GM10847 (cell line): Measurements from ENCODE around the gene COLEC11.
A peak's percentile ranks its signal among the peaks of the same experiment; 100 is the strongest.

ENCODE experiments used
- POLR2A ChIP-seq: IDR thresholded peaks from 2 replicates; pipeline ENCODE4 v1.6.1; 2011; ENCODE audit not compliant: insufficient read length; ENCODE audit errors: extremely low read depth

Gene COLEC11

GRCh38 chr2:3650140-3650920, 55.4 kb downstream of the COLEC11 start:
- TF ChIP-seq POLR2A, result no peak

DNA sequence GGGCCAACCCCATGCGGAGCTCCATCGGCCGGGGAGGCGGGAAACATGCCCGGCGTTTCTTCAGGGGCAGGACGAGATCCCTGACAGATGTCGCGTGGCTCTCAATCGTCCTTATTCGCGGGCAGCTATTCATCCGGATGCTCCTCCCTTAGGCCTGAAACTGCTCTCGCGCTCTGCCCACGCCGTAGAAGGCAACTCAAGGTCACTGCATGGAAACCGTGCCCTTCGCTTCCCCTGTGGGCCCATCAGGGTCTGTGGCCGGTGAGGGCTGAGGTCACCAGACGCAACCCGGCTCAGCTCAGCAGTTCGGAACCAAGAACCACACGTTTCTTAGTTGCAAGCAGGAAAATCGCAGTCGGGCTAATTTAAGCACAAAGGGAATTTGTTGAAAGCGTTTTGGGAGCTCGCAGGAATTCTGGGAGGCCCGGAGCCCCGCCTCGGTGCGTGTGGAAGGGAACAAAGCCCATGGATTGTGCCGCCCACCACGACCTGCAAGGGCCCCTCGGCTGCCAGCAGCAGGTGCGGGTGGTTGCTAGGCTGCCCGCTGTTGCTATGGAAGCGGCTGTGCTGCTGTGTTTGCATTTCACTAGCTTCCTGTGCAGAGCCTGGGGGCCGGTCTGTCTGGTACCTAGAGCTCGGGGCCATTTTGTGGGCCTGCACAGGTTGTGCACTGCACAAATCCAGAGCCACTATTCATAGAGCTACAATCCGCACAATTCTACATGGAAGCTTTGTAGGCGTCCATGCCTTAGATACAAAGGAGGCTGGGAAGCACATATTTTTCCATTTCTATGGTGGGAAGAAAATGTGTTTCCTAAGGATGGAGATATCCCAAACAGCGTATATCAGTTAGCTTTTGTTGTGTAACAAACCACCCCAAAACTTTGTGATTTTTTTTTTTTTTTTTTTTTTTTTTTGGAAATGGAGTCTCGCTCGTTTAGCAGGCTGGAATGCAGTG, 57.1 kb downstream of the COLEC11 start:
- TF ChIP-seq POLR2A, result peak; percentile 17

DNA sequence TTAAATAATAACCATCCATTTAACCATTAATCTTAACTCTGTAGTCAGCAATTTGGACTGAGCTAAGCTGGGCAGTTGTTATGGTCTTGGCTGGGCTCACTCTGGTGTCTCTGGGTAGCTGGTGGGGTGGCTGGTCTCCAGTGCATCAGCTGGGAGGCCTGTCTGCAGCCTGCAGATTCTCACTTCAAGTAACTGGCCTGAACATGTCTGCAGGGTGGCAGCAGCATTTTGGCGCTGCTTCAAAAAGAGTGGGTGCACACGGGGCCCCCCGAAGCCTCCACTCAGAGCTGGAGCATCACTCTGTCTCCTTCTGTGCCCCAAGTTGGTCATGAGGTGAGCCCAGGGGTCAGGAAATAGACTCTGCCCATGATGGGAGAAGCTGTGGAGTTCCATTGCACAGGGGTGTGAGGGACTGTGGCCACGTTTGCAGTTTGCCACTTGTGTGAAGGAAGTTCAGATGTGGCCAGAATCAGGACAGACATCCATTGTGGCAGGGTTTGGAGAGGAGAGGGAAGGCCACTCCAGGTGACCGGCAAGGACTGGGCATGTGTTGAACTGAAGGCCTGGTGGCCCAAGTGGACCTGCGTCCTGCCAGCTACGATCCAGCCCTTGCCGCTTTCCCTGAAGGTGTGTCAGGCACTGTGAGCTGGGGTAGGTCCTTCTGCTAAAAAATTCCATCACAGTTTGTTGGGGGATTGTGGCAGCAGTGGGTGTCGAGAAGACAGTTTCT, 58.1 kb downstream of the COLEC11 start:
- no peak for TF ChIP-seq POLR2A

DNA sequence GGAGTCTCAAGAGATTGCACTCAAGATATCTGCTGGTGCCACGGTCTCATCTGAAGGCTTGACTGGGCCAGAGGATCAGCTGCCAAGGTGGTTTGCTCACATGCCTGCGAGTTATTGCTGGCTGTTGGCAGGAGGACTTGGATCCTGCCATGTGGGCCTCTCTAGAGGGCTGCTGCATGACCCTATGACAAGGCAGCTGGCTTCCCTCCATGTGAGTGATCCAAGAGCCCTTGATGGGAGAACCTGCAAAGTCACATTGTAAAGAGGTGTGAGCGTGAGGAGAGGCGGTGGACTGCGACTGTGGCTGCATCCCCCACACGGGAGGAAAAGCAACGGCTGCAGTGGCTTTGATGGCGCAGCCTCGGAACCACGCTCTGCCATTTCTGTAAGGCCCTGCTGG, 59.1 kb downstream of the COLEC11 start:
- no peak for TF ChIP-seq POLR2A

- TF ChIP-seq POLR2A, result no peak
Measured at GRCh38 chr2:3654531-3655225, 59.8 kb downstream of the COLEC11 start.

DNA sequence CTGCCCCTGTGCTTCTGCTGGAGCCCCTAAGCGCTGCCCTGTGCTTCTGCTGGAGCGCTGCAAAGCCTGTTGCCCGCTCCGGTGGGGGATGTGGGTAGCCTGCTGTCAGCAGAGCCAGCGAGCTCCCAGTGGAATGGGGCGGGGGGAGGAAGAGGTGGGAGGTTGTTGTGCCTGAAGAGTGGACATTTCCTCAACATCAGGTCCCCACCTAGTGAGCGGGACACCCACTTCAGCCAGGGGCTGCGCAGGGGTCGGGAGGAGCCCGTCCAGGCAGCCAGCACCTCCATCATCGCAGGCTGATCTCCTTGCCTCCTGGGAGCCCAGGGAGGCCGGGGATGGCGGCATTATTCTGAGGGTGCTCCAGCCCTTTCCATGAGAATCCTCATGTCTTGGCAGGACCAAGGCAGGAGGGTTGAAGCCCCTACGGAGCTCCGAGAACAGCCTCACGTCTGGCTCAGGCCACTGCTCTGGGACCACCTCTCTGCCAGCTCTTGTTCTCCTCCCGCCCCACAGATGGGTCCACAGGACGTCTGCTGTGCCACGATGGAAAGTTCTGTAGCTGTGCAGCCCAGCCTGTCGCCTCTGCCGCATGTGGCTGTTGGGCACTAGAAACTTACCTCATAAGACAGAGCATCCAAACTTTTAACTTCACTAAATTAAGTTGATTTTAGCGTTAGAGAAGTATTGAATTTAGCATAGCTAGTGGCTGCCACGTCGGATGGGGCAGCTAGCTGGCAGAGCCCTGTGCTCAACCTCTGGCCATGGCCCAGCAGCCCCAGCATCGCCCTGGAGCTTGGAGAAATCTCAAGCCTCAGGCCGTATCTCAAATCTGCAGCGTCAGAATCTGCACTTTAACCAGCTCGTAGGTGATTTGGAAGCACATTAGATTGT, 61.2 kb downstream of the COLEC11 start:
- TF ChIP-seq POLR2A, result no peak

GRCh38 chr2:3656762-3657721, 62.1 kb downstream of the COLEC11 start:
- no peak for TF ChIP-seq POLR2A

GRCh38 chr2:3657881-3658280, 63.0 kb downstream of the COLEC11 start, which contains the start of gene ALLC:
Gene ALLC, plus strand, starts transcription at chr2:3658200. Its CDS starts 12,958 bp downstream, at chr2:3671158.
- TF ChIP-seq POLR2A, result no peak

DNA sequence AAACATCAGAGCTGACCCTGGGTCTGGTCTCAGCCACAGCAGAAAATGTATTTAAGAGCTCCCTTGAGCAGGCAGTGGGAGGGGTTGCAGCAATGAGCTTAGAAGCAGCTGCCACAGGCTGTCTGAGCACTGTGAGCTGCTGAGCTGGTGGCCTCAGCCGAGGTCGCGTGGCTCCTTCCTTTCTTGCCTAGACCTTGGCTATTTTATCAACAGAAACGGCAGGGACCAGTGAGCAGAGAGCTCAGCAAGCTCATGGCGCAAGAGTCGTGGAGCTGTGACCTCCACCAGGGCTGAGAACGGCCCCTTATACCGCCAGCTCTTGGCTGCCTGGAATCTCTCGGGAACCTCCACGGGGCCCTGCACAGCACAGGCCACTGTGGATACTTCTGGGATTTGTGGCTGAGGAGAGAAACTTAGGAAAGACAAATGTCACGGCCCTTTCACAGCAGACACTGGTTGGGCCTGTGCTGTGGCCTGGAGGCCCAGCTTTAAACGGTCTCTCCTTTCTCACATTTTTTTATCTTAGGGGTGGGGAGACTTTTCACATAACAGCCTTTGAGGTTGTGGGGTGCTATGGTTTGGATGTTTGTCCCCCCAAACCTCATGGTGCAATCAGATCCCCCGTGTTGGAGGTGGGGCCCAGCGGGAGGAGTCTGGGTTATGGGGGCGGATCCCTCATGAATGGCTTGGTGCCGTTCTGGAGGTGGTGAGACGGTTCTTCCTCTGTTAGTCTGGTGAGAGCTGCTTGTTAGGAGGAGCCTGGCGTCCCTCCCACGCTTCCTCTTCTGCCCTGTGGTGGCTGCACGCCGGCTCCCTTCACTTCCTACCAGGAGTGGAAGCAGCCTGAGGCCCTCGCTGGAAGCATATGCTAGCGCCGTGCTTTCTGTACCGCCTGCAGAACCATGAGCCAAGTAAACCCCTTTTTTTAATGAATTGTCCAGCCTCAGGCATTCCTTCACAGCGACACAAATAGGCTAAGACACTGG, 64.8 kb downstream of the COLEC11 start:
- no peak for TF ChIP-seq POLR2A

GRCh38 chr2:3661149-3661660, 66.3 kb downstream of the COLEC11 start:
- TF ChIP-seq POLR2A, result no peak

- TF ChIP-seq POLR2A, result no peak
Measured at GRCh38 chr2:3662239-3662638, 67.3 kb downstream of the COLEC11 start.
